ENCODE measurements around the gene ERC1.

The ERC1 gene

DNA sequence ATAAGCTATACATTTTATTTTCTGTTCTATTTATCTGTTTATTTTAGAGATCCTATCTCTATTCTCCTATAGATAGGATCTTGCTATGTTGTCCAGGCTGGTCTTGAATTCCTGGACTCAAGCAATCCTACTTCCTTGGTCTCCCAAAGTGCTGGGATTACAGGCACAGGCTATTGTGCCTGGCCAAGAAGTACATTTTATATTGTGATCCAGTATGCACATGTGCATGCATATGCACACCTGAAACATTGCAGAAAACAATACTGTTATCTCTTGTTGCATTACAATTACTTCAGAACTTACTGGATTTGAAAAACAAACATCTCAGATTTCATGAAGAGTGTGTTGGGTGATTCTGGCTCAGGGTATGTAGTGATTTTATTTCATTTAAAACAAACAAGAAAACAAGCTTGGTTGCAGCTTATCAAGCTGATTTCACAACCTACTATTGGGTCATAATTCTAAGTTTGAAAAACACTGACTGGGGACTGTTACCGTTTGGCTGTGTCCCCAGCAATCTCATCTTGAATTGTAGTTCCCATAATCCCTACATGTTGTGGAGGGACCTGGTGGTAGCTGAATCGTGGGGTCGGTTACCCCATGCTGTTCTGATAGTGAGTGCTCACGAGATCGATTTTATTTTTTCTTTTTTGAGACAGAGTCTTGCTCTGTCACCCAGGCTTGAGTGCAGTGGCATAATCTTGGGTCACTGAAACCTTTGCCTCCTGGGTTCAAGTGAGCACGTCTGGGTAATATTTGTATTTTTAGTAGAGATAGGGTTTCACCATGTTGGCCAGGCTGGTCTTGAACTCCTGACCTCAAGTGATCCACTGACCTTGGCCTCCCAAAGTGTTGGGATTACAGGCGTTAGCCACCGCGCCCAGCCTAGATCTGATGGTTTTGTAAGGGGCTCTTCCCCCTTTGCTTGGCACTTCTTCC is 31.3 kb downstream of the ERC1 start:
- TF ChIP-seq, protein P1, sequence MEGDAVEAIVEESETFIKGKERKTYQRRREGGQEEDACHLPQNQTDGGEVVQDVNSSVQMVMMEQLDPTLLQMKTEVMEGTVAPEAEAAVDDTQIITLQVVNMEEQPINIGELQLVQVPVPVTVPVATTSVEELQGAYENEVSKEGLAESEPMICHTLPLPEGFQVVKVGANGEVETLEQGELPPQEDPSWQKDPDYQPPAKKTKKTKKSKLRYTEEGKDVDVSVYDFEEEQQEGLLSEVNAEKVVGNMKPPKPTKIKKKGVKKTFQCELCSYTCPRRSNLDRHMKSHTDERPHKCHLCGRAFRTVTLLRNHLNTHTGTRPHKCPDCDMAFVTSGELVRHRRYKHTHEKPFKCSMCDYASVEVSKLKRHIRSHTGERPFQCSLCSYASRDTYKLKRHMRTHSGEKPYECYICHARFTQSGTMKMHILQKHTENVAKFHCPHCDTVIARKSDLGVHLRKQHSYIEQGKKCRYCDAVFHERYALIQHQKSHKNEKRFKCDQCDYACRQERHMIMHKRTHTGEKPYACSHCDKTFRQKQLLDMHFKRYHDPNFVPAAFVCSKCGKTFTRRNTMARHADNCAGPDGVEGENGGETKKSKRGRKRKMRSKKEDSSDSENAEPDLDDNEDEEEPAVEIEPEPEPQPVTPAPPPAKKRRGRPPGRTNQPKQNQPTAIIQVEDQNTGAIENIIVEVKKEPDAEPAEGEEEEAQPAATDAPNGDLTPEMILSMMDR (IDR thresholded peaks at IDR 0.05; ENCODE audit: borderline replicate concordance, insufficient read depth, low read depth, low read length), result no peak
- H3K4me3 ChIP-seq (ENCODE audit: low read depth, low read length), result no peak overlapping the region

DNA sequence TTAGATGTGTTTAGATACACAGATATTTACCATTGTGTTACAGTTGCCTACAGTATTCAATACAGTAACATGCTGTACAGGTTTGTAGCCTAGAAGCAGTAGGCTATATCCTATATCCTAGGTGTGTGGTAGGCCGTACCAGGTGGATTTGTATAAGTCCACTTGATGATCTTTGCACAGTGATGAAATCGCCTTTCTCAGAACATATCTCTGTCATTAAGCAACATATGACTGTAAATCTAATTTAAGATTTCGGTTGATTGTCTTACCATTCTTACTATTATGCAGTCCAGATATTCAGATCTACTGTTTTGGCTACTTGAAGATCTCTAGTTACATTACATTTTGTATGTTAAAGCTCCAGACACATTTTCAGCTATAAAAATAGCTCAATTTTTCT is 39.8 kb downstream of the ERC1 start:
- TF ChIP-seq, protein P1 (IDR thresholded peaks at IDR 0.05; ENCODE audit: borderline replicate concordance, insufficient read depth, low read depth, low read length), result no peak

DNA sequence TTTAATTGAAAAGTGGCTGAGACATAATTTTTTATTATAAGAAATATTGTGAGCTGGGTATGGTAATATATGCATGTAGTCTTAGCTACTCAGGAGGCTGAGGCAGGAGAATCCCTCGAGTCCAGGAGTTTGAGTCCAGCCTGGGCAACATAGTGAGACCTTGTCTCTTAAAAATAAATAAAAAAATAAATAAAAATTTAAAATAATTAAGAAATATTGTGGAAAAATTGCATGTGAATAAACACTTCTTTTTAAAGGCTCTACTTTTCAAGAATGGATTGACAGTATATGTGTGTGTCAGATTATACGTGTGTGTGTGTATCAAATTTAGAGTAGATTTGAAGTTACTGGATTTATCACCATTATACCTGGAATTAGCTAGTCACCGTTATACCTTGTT is 43.2 kb downstream of the ERC1 start:
- TF ChIP-seq, protein P1 (IDR thresholded peaks at IDR 0.05; ENCODE audit: borderline replicate concordance, insufficient read depth, low read depth, low read length), result no peak
- H3K4me3 ChIP-seq (ENCODE audit: low read depth, low read length), result no peak overlapping the region

More for the DNA sequence above, 39.8 kb downstream of the ERC1 start:
- H3K4me3 ChIP-seq (ENCODE audit: low read depth, low read length), result no peak overlapping the region

- TF ChIP-seq, protein P1 (IDR thresholded peaks at IDR 0.05; ENCODE audit: borderline replicate concordance, insufficient read depth, low read depth, low read length), result no peak
- no peak overlapping the region for H3K4me3 ChIP-seq (ENCODE audit: low read depth, low read length)
These were observed 43.9 kb downstream of the ERC1 start for GRCh38 chr12:1034751-1035457.

DNA sequence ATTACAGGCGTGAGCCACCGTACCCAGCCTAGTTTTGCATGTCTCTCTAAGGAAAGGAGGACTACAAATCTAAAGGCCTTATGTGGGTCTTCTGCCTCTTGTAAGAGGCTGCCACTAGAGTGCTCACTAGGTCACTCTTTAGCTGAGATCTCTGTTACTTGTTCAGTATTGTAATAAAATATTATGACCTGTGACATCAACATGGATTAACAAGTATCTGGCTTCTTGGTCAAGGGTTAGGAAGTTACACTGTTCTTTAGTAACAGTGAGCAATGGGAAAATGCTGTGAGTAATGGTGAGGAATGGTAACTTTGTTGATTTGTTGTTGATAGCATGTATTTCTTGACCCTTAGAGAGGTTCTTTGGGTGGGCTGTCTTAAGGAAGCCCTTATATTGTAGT is 50.5 kb downstream of the ERC1 start:
- TF ChIP-seq, protein P1 (IDR thresholded peaks at IDR 0.05; ENCODE audit: borderline replicate concordance, insufficient read depth, low read depth, low read length), result no peak
- no peak overlapping the region for H3K4me3 ChIP-seq (ENCODE audit: low read depth, low read length)

- TF ChIP-seq, protein P1 (IDR thresholded peaks at IDR 0.05; ENCODE audit: borderline replicate concordance, insufficient read depth, low read depth, low read length), result no peak
- no peak overlapping the region for H3K4me3 ChIP-seq (ENCODE audit: low read depth, low read length)
These were observed 53.2 kb downstream of the ERC1 start for GRCh38 chr12:1044199-1044598.

Data from GM12875 (cell line).